ENCODE data around the gene PTDSS2. TPM values are rescaled to one million over a fixed set of nuclear protein-coding genes. Genes with fewer than 3 reads are reported as not detected.

Gene PTDSS2
- total and polyA plus RNA-seq, 2 of the 4 experiments (the other 2 are of a cell fraction): 23.5 to 26.6 TPM

- H3K4ac ChIP-seq (ENCODE audit: low read depth, low read length): no peak overlapping the region
- no peak overlapping the region for H3K9ac ChIP-seq (ENCODE audit: low read depth, low read length)
- H3K9me1 ChIP-seq (ENCODE audit: insufficient read depth, low read length): no peaks in the 10 kb centered on the region
- no peak overlapping the region for H2AFZ ChIP-seq (replicated peaks; ENCODE audit: low read length, poor library complexity)
- H4K8ac ChIP-seq (ENCODE audit: low read depth in 2 of 2, low read length in 2 of 2): no peak overlapping the region
- H3K4me1 ChIP-seq (ENCODE audit: control insufficient read depth, insufficient read depth, low read length): no peaks in the 10 kb centered on the region
- no peak overlapping the region for H3K27ac ChIP-seq (ENCODE audit: insufficient read depth, low read length)
- no peak for DNase-seq
- dilution Hi-C loops (cut with HindIII; ENCODE audit: low sequenced_read_pairs, unreplicated experiment): no loop called here
- no peak overlapping the region for H2AK5ac ChIP-seq (ENCODE audit: low read depth, low read length)
- H2AK9ac ChIP-seq (replicated peaks; ENCODE audit: low read depth, low read length, poor library complexity): no peak overlapping the region
- 96% methylated on average over 10 of the region's 27 CpGs; no CpG with 5 or more reads in 1 of the 2 experiments for WGBS, 2 experiments (ENCODE audit: extremely low coverage in 2 of 2, insufficient read length in 1 of 2)
- H3K4me2 ChIP-seq (ENCODE audit: low read depth, low read length): no peak overlapping the region
- H2BK15ac ChIP-seq (ENCODE audit: low read depth, low read length): no peak overlapping the region
- H4K5ac ChIP-seq (ENCODE audit: low read depth, low read length): no peak overlapping the region
- H3K79me1 ChIP-seq (ENCODE audit: low read depth in 1 of 2, low read length in 2 of 2): no peaks in the 10 kb centered on the region
- ChIA-PET POLR2A (ENCODE audit: unreplicated experiment) (no interaction called here), CTCF (no interaction called here)
- in situ Hi-C loops (cut with MboI; ENCODE audit: low sequenced_read_pairs): no loop called here
- TF ChIP-seq CEBPB (IDR thresholded peaks at IDR 0.05; ENCODE audit: low read depth, low read length) (no peak), RFX5 (IDR thresholded peaks at IDR 0.05; ENCODE audit: low read depth, low read length) (no peak), RAD21 (IDR thresholded peaks at IDR 0.05; ENCODE audit: low read length) (no peak), POLR2A (IDR thresholded peaks at IDR 0.05; ENCODE audit: low read depth, low read length) (no peak), CTCF (conservative IDR thresholded peaks at IDR 0.05; ENCODE audit: low read depth, low read length) (no peak), USF2 (IDR thresholded peaks at IDR 0.05; ENCODE audit: low read depth, low read length) (no peak), ELK1 (IDR thresholded peaks at IDR 0.05; ENCODE audit: borderline replicate concordance, low read depth, low read length) (no peak), NFE2L2 (IDR thresholded peaks at IDR 0.05; ENCODE audit: low read depth, low read length) (no peak), MXI1 (IDR thresholded peaks at IDR 0.05; ENCODE audit: borderline replicate concordance, low read depth, low read length) (no peak), RCOR1 (IDR thresholded peaks at IDR 0.05; ENCODE audit: insufficient replicate concordance, low read length) (no peak), SMC3 (IDR thresholded peaks at IDR 0.05; ENCODE audit: low read depth, low read length) (no peak), MAZ (IDR thresholded peaks at IDR 0.05; ENCODE audit: borderline replicate concordance, low read depth, low read length) (no peak), FOS (IDR thresholded peaks at IDR 0.05; ENCODE audit: low read depth, low read length) (no peak), CHD1 (IDR thresholded peaks at IDR 0.05; ENCODE audit: low read depth, low read length) (no peak), MAFK (IDR thresholded peaks at IDR 0.05; ENCODE audit: low read depth, low read length) (no peak), BHLHE40 (IDR thresholded peaks at IDR 0.05; ENCODE audit: low read depth, low read length) (no peak)
- H3K4me3 ChIP-seq (ENCODE audit: insufficient read depth, low read depth, low read length): no peak overlapping the region
- H2BK20ac ChIP-seq (ENCODE audit: low read depth, low read length): no peak overlapping the region
- no peaks in the 10 kb centered on the region for H3K36me3 ChIP-seq (ENCODE audit: control insufficient read depth, insufficient read depth, low read length)
- no peak overlapping the region for H3K18ac ChIP-seq (ENCODE audit: low read depth, low read length)
- no peak overlapping the region for H3K56ac ChIP-seq (ENCODE audit: extremely low read depth, insufficient read depth, low read length)
- H3K27me3 ChIP-seq (ENCODE audit: control insufficient read depth, insufficient read depth, low read length): peaks cover 14% of the 10 kb centered on the region
- H4K20me1 ChIP-seq (ENCODE audit: insufficient read depth, low read length): no peaks in the 10 kb centered on the region
- no peak overlapping the region for H3K23ac ChIP-seq (ENCODE audit: low read depth, low read length)
- ATAC-seq (ENCODE audit: low read depth): no peak
- no peak overlapping the region for H4K91ac ChIP-seq (ENCODE audit: insufficient read depth, low read depth, low read length)
- intact Hi-C loops (cut with micrococcal nuclease): no loop called here
- no peaks in the 10 kb centered on the region for H3K9me3 ChIP-seq (ENCODE audit: control insufficient read depth, insufficient read depth, low read length)
- no peak overlapping the region for H3K14ac ChIP-seq (replicated peaks; ENCODE audit: low read depth, low read length)
- H2BK120ac ChIP-seq (ENCODE audit: low read depth, low read length): no peak overlapping the region
- H2BK5ac ChIP-seq (ENCODE audit: low read depth, low read length, poor library complexity, severe bottlenecking): no peak overlapping the region
- no TSS peak for BruUV-seq (replicated peaks)
These were observed 20.7 kb upstream of the PTDSS2 start for GRCh38 chr11:429391-429790.
